SH-SY5Y (cell line): ENCODE data around the gene RNU6-8.

Source experiments
- GATA2 ChIP-seq: IDR thresholded peaks from 2 replicates; pipeline ENCODE4 v1.6.1; 2011; ENCODE audit warnings: mild to moderate bottlenecking, low read depth, low read length
- GATA3 ChIP-seq: IDR thresholded peaks from 2 replicates; pipeline ENCODE4 v1.6.1; 2011; ENCODE audit warnings: low read depth, mild to moderate bottlenecking, low read length, moderate library complexity

The RNU6-8 gene

GRCh38 chr14:32217301-32217700 lies 14.2 kb upstream of the RNU6-8 start:
- TF ChIP-seq GATA3, result no peak
- no peak for TF ChIP-seq GATA2

- TF ChIP-seq GATA2 (no peak), GATA3 (no peak)
Observed at GRCh38 chr14:32212833-32213232, 9.8 kb upstream of the RNU6-8 start.

DNA sequence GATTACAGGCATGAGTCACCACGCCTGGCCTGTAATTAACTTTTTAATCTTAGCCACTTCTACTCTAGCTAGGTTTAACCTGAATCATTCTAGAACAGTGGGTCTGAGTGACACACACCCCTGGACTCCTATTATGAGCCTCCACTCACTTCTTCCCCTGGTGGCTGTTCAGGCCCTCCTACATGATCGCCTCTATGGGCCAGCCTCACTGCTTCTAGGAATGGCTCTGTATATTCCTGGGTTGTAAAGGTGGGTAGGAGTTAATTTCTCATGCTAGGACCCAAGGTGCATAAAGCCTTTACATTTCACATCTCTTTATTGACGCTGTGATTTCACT lies 8.0 kb upstream of the RNU6-8 start:
- TF ChIP-seq GATA2, result no peak
- TF ChIP-seq GATA3, result no peak

- TF ChIP-seq GATA3 (no peak), GATA2 (no peak)
Observed at GRCh38 chr14:32209471-32209870, 6.4 kb upstream of the RNU6-8 start.

- TF ChIP-seq GATA3 (no peak), GATA2 (no peak)
Observed at GRCh38 chr14:32208490-32208889, 5.4 kb upstream of the RNU6-8 start.

DNA sequence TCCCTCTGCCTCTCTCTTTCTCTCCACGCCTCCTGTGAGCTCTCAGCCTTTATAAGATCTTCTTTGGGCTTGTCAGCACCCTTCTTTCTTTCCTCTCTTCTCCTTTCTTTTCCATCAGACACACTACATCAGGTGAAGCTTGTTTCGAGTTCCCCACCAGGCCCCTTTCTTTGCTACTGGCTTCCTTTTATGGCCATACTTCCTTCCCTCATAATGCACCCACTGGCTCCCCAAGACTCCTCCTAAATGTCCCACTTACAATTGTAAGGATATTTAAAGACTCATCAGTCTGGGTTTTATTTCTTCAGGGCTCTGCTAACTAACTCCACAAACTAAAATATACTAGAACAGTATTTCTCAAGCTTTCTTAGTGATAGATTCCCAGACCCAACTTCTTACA lies 3.5 kb upstream of the RNU6-8 start:
- no peak for TF ChIP-seq GATA2
- no peak for TF ChIP-seq GATA3

DNA sequence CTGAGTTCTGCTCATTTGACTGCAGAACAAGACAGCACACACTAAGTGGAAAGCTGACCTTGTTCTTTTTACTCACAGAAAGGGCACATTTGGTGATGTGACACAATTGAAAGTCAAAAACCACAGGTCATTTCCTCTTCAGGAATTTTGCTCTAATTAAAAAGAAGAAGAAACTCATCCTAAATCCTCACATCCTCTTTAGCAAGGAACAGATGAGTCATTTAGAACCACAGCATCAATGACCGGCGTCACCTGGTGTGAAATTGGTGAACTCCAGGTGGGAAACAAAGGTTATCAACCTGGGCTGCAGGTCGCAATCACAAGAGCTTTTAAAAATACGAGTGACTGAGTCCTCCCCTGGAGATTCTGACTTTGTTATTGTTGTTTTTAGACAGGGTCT lies 2.9 kb upstream of the RNU6-8 start:
- no peak for TF ChIP-seq GATA3
- no peak for TF ChIP-seq GATA2

DNA sequence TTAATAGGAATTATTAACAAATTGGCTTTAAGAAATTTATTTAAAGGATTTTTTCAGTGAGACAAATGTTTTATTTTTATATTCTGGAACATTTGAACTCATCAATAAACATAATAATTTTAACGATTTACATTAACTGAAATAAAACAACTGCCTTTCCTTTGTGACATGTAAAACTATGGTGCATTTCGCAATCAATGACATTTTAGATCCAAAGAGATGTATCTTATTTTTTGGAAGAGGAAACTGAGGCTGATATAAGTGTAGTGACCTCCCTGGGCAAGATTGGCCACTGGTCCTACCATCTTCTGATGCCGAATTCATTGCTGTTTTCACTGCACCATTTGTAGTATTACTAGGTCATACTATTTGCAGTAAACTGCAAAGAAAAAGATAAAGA lies 2.5 kb upstream of the RNU6-8 start:
- no peak for TF ChIP-seq GATA3
- TF ChIP-seq GATA2, result no peak

GRCh38 chr14:32203928-32204357 lies 874 bp upstream of the RNU6-8 start:
- TF ChIP-seq GATA2 (no peak), GATA3 (no peak)

DNA sequence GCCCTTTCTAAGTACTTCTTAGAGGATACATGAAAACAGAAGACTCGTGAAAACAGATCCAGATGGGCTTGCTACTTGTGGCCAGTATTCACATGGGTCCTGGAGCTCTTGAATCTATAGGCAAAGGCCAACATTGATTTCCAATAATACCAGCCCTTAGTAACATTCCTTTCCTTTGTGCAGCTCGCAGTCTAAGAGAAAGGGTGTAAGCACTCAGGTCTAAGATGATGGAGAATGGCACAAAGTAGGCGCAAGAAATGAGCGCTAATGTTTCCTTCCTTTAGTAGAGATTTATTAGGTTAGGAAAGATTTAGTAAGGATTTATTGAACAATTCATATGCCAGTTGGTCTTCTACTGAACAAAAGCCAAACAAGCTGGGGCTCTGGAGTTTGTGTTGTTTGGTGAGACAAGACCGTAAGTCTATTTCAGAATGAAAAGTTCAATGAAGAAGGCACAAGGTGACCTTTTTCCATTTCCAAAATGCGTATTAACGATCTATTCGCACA lies 525 bp downstream of the RNU6-8 start:
- no peak for TF ChIP-seq GATA3
- TF ChIP-seq GATA2, result no peak

DNA sequence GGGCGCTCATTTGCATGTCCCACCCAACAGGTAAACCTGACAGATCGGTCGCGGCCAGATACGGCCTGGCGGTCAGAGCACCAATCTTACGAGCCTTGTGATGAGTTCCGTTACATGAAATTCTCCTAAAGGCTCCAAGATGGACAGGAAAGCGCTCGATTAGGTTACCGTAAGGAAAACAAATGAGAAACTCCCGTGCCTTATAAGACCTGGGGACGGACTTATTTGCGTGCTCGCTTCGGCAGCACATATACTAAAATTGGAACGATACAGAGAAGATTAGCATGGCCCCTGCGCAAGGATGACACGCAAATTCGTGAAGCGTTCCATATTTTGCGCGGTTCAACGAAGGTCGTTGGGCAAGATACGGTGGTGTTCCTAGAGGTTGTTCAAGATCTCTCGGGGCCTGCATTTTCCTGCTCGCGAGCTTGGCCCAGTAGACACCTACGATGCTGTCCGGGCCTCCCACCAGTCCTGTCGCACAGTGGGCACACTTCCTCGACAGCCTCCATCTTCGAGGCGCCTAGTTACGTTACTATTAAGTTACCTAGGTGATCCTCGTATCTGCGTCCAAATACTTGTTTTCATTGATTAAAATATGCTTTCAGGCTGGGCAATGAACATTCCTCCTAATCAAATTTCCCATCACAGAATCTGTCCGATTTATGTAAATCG lies 1.1 kb downstream of the RNU6-8 start, which contains the start of gene RNU6-7:
Gene RNU6-7, plus strand, starts transcription at position 230 of the 675 bp plus-strand sequence.
- no peak; the same call in 1 of the 2 replicates for TF ChIP-seq GATA2
- no peak for TF ChIP-seq GATA3

DNA sequence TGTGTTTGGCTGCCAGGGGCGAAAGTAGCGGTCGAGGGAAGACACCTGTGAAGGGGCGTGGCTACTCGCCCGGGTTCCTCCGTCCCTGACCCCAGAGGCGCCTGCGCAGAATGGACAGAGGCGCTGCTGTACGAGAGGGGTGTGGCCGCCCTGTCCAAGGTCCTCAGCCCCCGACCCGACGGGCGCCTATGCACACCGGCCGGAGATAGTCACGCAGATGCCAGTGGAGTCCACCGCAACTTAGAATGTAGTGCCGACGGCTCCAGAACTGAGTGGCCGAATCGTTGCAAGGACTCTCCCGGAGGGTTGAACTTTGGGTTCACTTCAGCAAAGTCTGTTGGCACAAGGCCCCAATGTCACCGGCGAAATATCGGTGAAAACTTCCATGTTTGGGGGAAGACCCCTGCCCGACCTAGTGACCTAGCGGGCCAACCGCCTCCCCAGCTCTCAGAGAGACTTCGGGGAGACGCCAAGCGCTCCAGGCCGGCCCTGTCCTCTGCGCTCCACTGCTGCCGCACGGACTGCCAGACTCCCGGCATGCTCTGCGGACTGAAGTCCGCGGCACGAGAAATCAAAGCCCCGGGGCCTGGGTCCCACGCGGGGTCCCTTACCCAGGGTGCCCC lies 1.8 kb downstream of the RNU6-8 start:
- TF ChIP-seq GATA2, result no peak
- no peak for TF ChIP-seq GATA3

GRCh38 chr14:32200368-32201192 lies 2.5 kb downstream of the RNU6-8 start:
- TF ChIP-seq GATA2 (no peak), GATA3 (no peak)

DNA sequence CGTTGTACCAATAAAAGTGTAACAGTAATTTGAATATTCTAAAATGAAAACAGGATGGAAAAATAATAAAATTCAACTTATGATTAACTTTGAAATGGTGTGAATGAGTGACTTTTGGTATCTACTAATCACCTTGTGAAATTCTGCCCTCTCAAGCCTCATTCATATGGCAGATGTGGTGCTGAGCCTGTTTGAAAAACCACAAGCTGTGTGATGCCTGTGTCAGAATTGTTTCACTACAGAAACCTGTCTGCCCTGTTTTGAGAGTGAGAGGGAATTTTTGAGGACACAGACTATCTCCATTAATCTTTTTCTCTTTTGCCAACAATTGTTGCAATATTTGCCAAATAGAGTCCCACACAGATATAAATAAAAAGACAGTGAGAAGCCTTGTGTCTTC lies 5.2 kb downstream of the RNU6-8 start:
- no peak for TF ChIP-seq GATA3
- no peak for TF ChIP-seq GATA2
